Thyroid gland (tissue), 4 donors: ENCODE data around the gene TPPP2.

Source experiments
- CTCF ChIP-seq, 6 experiments: fragments of 200-600 bp in 3 of 6; fragments of 450-650 bp in 3 of 6; sonication (generic) in 3 of 6; IDR thresholded peaks; one replicate each; pipeline ENCODE4 v1.5.1; 2016 to 2019; ENCODE audit warnings: antibody characterized with exemption in 6 of 6, mild to moderate bottlenecking in 2 of 6, inconsistent platforms in 1 of 6, moderate library complexity in 1 of 6
- POLR2A ChIP-seq, 2 donors: fragments of 450-650 bp; IDR thresholded peaks; one replicate each; pipeline ENCODE4 v1.6.1; 2017; ENCODE audit warnings: antibody characterized with exemption in 2 of 2, mild to moderate bottlenecking in 2 of 2, moderate library complexity in 1 of 2

GRCh38 chr14:20989471-20989786 is 40.6 kb upstream of the TPPP2 start:
- TF ChIP-seq CTCF (IDR thresholded peaks at IDR 0.05): no peak
- TF ChIP-seq POLR2A (IDR thresholded peaks at IDR 0.05): no peak
